Transverse colon (tissue), 4 donors: Measurements from ENCODE around the gene XCL1. TPM values are rescaled to one million over a fixed set of nuclear protein-coding genes. Genes with fewer than 3 reads are reported as not detected.
A peak's percentile ranks its signal among the peaks of the same experiment; 100 is the strongest.

ENCODE experiments used
- DNase-seq: peaks from one replicate; pipeline ENCODE4 v3.0.0-alpha.2; 2019
- H3K27ac ChIP-seq, 4 donors: fragments of 200-600 bp; sonication (generic); 2 replicates each; pipeline ENCODE4 v1.5.1; 2016 to 2018; ENCODE audit warnings: inconsistent platforms in 4 of 4
- H3K27me3 ChIP-seq: fragments of 200-600 bp; sonication (generic); 2 replicates; pipeline ENCODE4 v1.5.1; 2017; ENCODE audit warnings: inconsistent platforms
- H3K36me3 ChIP-seq, 4 donors: fragments of 200-600 bp; sonication (generic); 2 replicates each; pipeline ENCODE4 v1.5.1; 2017 to 2019; ENCODE audit warnings: inconsistent platforms in 4 of 4
- H3K4me1 ChIP-seq, 4 donors: fragments of 200-600 bp; sonication (generic); 2 replicates each; pipeline ENCODE4 v1.5.1; 2017 to 2020; ENCODE audit warnings: inconsistent platforms in 4 of 4
- H3K4me3 ChIP-seq, 4 donors: fragments of 200-600 bp; sonication (generic); 1 replicate in 1 of 4; 2 replicates in 3 of 4; pipeline versions ENCODE4 v1.5.1 to v1.6.1; 2017 to 2019; ENCODE audit warnings: inconsistent platforms in 4 of 4
- H3K9me3 ChIP-seq, 2 donors: fragments of 200-600 bp; sonication (generic); 2 replicates each; pipeline ENCODE4 v1.5.1; 2017 to 2019; ENCODE audit warnings: inconsistent platforms in 2 of 2
- EP300 ChIP-seq: sonication (generic); formaldehyde crosslinking; IDR thresholded peaks from one replicate; pipeline ENCODE4 v1.6.1; 2017; ENCODE audit warnings: antibody characterized with exemption, low read depth
- POLR2A ChIP-seq: fragments of 450-650 bp; IDR thresholded peaks from one replicate; pipeline ENCODE4 v1.6.1; 2016; ENCODE audit warnings: antibody characterized with exemption, mild to moderate bottlenecking, moderate library complexity
- POLR2AphosphoS5 ChIP-seq, 3 donors: sonication (generic); formaldehyde crosslinking; IDR thresholded peaks; one replicate each; pipeline ENCODE4 v1.6.1; 2016; ENCODE audit warnings: antibody characterized with exemption in 3 of 3
- WGBS, 2 donors: methylation state at CpG; one replicate each; pipeline ENCODE4 v1.1.5; 2018; ENCODE audit warnings: low coverage in 1 of 2; 5-methylcytosine and 5-hydroxymethylcytosine counted together
- in situ Hi-C, 4 donors: fragments of 200-750 bp; cut with MboI; loops; one replicate each; pipeline versions ENCODE4 v1.15.0 to v1.15.1; 2017; ENCODE audit warnings: low sequenced_read_pairs in 3 of 4, low pct_ligation_motif_present in 1 of 4, low pct_unique_long_range_greater_than_20kb in 1 of 4
- intact Hi-C: fragments of 100-400 bp; cut with DNase I; formaldehyde crosslinking; loops from one replicate; pipeline ENCODE4 v1.15.1; 2023; ENCODE audit warnings: low total_unique reads
- total RNA-seq, 4 donors: library from RNA; depleted of rRNA; stranded (reverse); fragments of >200 nt; gene quantifications; one replicate each; pipeline ENCODE4 v1.1.0, GENCODE V29; 2016
- TF ChIP-seq, protein P1 (sequence below), 5 experiments: fragments of 200-600 bp in 3 of 5; fragments of 450-650 bp in 2 of 5; sonication (generic) in 3 of 5; IDR thresholded peaks; 1 replicate in 2 of 5; 2 replicates in 3 of 5; pipeline ENCODE4 v1.5.1; 2016 to 2017; ENCODE audit warnings: antibody characterized with exemption in 5 of 5, inconsistent platforms in 3 of 5, mild to moderate bottlenecking in 2 of 5, moderate library complexity in 1 of 5

Gene XCL1
- total RNA-seq, 4 donors from 2014 or later: 0.32 TPM; not detected in 3

DNA sequence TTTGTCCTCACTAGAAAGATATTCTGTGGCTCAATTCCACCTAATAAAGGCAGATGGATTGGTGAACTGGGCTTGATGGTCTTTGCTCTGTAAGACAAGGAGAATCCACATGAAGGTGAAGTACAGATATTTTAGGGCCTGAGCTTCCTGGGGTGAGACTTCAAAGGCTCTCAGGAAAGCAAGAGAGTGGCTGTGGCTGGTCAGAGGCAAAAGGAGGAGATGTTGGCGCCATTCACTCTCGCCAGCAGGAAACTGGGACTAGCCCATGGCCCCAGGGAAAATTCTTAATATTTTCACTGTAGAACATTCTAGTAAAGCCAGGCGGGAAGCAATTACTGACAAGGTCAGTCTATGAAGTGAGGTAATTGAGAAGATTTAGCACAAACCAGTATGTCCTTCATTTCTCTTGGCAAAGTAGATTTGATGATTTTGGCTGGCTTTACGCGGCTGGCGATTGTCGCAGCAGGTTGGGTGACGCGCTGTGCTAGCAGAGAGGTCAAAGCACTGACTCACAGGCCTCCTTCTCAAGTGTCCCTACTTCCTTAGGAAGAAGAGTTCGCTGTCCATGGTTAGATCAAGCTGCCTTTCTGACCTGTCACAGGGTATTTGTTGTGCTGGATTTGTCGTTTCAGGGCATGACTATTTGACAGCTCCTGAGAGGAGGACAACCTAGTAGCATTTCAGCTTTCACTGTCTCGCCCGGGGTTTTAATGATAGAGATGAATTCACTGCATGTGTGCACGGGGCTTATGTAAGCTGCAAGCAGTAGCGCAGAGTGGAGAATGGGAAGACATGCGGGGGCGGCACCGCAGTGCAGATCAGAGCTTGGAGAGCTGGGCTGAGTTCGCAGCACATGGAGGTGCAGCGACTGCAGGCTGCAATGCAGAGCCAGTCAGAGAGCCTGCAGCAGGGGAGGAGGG, 32.7 kb downstream of the XCL1 start:
- Histone ChIP-seq H3K4me1 (peaks cover 0 to 23% (median 4%) of the 10 kb centered on the region in 4 donors), H3K27ac (peak overlapping the region in 1 of 4 donors; percentile 27), H3K9me3 (no peaks in the 10 kb centered on the region), H3K36me3 (no peaks in the 10 kb centered on the region), H3K27me3 (no peaks in the 10 kb centered on the region), H3K4me3 (no peak overlapping the region)
- WGBS, 2 donors: 76 to 82% methylated on average over 10 to 20 of the region's 20 CpGs
- TF ChIP-seq, protein P1, sequence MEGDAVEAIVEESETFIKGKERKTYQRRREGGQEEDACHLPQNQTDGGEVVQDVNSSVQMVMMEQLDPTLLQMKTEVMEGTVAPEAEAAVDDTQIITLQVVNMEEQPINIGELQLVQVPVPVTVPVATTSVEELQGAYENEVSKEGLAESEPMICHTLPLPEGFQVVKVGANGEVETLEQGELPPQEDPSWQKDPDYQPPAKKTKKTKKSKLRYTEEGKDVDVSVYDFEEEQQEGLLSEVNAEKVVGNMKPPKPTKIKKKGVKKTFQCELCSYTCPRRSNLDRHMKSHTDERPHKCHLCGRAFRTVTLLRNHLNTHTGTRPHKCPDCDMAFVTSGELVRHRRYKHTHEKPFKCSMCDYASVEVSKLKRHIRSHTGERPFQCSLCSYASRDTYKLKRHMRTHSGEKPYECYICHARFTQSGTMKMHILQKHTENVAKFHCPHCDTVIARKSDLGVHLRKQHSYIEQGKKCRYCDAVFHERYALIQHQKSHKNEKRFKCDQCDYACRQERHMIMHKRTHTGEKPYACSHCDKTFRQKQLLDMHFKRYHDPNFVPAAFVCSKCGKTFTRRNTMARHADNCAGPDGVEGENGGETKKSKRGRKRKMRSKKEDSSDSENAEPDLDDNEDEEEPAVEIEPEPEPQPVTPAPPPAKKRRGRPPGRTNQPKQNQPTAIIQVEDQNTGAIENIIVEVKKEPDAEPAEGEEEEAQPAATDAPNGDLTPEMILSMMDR (IDR thresholded peaks at IDR 0.05): no peak
- TF ChIP-seq POLR2AphosphoS5 (IDR thresholded peaks at IDR 0.05) (no peak), POLR2A (no peak), EP300 (no peak)
- in situ Hi-C loops (loop anchor here in 3 of 4 donors (10.0 to 25.0 kb wide), 4 partner anchors 503 to 953 kb away; partner anchors contain the start of gene ATP1B1 (in 1 of the 3)), intact Hi-C loops (no loop called here)
- DNase-seq: no peak

DNA sequence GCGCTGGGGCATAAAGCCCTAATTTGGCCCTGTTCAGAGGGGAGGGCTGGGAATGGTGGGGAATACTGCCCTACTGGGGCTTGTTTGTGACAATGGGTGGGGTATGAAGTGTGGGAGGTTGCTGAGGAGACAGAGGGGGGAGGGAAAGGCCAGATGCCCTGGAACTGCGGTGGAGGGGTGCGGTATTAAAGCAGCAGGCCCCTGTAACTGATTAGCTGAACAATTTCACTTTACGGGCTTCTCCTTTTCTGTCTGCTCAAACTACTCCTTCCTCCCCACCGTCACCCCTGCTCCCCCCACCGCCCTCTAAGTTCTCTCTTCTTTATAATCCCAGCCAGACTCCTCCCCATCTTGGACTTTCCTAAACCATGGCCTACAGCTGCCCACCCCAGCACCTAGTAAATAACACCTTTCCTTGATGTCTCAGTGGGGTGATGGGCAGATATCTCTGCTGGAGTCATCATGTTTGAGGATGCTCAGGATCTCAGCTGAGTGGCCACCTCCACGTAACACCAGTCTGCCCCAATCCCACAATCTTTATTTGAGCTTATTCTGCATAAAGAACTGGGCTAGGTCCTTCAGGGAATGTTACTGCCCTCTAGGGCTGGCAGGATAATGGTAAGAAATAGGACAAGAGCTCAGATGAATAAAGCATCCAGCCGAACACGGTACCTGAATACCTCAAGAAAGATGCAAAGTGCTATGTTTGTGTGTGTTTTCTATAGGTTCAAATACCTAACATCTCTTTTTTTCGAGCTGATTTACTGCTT, 33.5 kb downstream of the XCL1 start:
- Histone ChIP-seq H3K9me3 (no peaks in the 10 kb centered on the region), H3K4me1 (peaks cover 0 to 23% (median 5%) of the 10 kb centered on the region in 4 donors), H3K27ac (peak overlapping the region in 1 of 4 donors; percentile 27), H3K4me3 (no peak overlapping the region), H3K36me3 (no peaks in the 10 kb centered on the region), H3K27me3 (no peaks in the 10 kb centered on the region)
- intact Hi-C loops (no loop called here), in situ Hi-C loops (loop anchor here in 3 of 4 donors (10.0 to 25.0 kb wide), 4 partner anchors 502 to 952 kb away; partner anchors contain the start of gene ATP1B1 (in 1 of the 3))
- TF ChIP-seq, protein P1 (IDR thresholded peaks at IDR 0.05): no peak
- TF ChIP-seq POLR2AphosphoS5 (IDR thresholded peaks at IDR 0.05) (no peak), POLR2A (no peak)
- WGBS, 2 donors: 71 to 77% methylated on average over 10 of the region's 10 CpGs
- DNase-seq: no peak

DNA sequence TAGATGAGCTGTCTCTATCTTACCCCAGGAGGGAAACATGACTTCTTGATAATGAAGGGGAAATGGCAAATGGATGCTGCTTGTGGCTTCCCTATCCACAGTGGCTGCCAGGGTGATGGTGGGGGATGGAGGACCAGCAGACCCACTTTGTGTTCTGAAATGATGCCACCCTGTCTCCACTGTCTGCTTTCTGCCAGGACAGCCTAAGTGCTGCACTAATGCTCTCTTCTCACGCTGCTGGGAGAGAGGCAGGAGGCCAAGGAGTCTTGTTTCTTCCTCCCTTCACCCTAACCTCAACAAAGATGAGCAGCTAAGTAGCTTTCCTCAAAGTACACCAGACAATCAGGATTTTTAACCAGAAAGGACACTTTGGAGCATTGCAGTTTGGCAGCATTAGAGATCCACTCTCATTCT, 36.6 kb downstream of the XCL1 start:
- intact Hi-C loops: no loop called here
- Histone ChIP-seq H3K27me3 (no peaks in the 10 kb centered on the region), H3K4me1 (peaks cover 0 to 15% (median 5%) of the 10 kb centered on the region in 4 donors), H3K36me3 (no peaks in the 10 kb centered on the region), H3K27ac (peak overlapping the region in 3 of 4 donors; percentile 34 to 50 (median 39)), H3K9me3 (no peaks in the 10 kb centered on the region), H3K4me3 (no peak overlapping the region)
- WGBS, 2 donors: 63% methylated on average over 1 of the region's 1 CpG; no CpG with 5 or more reads in 1 of the 2 donors
- no peak for TF ChIP-seq POLR2A
- TF ChIP-seq EP300: no peak
- TF ChIP-seq, protein P1 (IDR thresholded peaks at IDR 0.05): no peak
- TF ChIP-seq POLR2AphosphoS5 (IDR thresholded peaks at IDR 0.05): no peak
- in situ Hi-C loops: loop anchor here in 3 of 4 donors (25.0 kb wide), 3 partner anchors 499 to 949 kb away; partner anchors contain the start of gene ATP1B1 (in 1 of the 3)
- no peak for DNase-seq
